Stimulated activated CD8-positive, alpha-beta memory T cell treated with anti-CD3 and anti-CD28 coated beads, Interleukin-15, amount 100 ng/mL, for 4 hours (primary cell): ENCODE data around the gene SYS1.

Experiments used
- DNase-seq, 2 donors: peaks; one replicate each; pipeline ENCODE4 v3.0.0-alpha.2; 2020; ENCODE audit warnings: low read depth in 2 of 2

The SYS1 gene

DNA sequence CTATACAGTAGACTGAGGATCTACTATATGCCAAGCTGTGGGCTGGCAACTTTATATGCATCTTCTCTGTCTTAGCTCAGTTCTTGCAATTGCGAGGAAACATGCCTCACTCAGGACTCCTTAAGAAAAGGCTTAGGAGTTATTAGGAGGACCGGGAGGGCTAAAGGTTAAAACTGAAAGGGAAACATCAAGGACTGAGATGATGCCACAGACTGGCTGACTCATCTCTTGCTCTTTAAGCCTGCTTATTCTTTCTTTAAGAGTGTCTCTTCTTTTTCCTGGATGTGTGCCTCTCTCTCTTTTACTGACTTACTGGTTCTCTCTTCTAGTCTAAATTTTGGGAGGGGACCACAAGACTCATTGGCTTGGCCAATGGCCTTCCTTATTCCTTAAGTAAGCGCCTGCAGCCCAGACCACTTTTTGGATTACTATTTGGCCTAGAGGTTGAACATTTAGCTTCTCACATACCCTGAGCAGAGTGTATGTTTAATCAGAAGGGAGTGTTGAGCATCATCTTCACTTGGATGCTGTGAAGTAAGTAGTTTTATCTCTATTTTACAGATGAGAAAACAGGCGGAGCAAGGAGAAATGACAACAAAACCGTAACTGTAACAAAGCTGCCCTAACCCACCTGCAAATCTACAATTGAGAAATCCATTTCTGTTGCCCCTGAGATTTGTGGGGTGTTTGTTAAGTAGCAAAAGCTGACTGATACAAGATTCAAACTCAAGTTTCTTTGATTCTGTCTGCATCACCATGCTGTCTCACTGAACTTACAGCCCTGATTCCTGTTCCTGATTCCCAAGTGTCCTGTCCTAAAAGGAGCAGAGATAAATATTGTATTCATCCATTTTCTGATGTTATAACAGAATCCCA is 7.5 kb upstream of the SYS1 start:
- DNase-seq, result no peak

DNA sequence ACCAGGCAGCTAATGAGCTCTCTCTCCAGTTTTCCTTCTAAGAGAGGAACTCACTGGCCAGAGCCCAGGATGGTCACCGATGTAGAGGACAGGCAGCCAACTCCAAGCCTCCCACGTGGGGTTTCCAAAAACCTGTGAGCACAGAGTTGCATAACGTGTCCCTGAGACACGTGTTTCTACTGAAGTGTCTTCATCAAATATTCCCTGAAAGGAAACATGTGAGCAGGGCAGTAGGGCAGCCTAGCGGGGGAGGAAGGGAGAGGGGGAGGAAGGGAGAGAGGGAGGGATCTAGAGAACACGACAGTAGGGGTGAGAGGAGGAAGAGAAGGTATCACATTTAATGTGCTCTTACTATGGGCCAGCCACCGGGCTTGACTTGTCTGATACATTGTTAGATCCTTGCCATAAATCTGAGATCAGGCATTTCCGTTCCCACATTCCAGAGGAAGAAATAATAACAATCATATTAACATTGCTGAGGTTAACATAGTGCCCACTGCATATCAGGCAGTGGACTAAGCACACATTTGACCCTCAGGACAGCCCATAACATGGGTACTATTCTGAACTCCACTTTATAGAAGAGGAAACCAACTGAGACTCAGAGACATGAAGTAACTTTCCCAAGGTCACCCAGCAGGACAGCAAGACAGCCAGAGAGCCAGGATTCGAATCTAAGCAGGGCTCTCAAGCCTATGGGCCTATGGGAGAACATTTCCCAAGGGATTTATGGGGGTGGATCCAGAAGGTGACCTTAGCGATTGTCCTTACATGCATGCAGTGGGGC is 4.5 kb upstream of the SYS1 start:
- no peak for DNase-seq

DNA sequence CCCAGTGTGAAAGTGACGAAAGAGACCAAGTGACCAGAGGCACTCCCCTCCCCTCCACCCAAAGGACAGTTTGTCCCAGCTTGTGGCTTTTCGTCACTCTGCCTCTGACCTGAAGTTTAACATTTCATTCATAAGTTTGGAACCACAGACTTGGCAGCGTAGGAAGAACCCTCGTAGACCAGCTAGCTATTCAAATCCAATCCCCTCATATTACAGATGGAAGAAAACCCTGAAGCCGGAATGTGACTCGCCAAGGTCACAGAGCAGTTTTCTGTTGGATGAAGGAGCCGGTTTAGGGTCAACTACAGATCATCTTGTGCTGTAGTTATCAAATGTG is 3.9 kb upstream of the SYS1 start:
- DNase-seq, result no peak

DNA sequence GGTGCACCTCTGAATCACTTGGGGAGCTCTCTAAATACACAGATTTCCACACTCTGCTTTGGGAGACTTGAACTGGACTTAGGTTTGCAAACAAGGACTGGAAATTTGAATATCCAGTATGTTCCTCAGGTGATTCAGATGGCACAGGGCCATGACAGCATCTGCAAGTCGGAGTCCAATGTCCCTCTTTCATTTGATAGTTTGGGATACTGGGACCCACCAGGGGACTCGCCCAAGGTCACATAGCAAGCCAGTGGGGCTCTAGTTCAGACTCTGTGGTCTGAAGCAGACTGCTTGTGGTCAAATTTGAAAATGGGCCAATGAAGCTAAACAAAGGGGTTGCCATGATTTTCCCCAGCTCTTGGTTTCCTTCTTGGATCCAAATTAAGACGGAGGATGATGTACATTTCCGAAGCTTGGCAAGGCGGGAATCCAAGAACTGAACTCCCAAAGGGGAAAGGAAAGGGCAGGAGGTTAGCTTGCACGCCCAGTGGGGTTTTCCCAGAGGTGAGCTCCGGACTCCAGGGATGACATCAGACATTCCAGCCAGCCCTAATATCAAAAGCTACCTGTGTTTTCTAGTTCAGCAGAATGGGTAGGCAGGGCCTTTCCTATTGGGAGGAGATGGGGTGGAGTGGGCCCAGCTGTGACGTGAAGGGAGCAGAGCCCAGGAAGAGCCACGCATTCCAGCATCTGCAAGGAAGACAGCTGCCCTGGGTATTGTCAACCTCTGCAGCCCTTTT is 3.4 kb upstream of the SYS1 start:
- no peak for DNase-seq

DNA sequence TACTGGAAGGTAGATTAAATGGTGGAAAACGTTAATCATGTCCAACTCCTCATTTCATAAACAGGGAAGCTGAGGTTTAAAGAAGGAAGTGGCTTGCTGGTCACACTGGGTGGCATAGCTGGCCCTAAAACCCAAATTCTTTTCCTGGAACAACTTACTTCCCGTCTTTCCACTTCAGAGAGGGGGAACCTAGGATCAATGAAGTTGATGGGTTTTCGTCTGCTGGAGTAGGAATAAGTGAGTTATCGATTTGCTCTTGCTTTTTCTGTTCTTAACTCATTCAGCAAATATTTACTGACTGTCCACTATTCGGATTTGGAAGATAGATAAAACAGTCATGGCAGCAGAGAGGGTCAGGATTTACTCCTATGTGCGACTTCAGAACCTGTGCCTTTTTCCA is 1.2 kb upstream of the SYS1 start:
- no peak for DNase-seq

DNA sequence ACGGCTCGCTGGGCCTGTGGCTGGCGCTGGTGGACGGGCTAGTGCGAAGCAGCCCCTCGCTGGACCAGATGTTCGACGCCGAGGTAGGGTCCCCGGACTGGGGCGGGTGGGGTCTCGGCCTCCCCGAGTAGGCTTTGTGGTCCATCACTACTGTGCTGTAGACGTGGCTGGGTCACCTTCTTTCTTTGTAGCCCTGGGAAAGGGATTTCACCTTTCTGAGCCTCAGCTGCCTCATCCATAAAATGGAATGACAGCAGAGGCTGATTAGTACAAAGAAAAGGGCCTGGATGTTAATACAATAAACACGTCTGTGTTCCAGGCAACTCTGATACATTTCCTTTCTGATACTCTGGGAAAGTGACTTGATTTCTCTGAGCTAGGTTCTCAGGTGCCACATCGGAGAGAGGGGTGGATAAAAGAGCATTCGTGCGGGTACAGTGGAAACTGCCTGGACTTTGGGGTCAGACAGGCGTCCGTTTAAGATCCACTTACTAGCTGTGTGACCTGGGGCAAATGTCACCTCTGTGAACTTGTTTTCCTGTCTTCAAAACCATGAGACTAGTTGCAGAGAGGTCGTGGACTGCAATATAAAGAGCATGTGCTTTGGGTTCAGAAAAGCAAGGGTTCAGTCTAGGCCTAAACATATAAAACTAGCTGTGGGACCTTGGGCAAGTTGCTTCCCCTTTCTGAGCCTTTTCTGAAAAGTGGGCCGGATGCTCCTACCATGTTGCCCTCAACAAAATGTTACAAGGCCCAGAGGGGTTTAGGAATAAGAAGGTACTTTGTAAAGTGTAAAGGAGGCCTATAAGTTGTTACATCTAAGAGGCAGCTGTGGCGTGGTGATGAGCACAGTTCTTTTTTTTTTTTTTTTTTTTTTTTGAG is 896 bp downstream of the SYS1 start:
- no peak for DNase-seq

DNA sequence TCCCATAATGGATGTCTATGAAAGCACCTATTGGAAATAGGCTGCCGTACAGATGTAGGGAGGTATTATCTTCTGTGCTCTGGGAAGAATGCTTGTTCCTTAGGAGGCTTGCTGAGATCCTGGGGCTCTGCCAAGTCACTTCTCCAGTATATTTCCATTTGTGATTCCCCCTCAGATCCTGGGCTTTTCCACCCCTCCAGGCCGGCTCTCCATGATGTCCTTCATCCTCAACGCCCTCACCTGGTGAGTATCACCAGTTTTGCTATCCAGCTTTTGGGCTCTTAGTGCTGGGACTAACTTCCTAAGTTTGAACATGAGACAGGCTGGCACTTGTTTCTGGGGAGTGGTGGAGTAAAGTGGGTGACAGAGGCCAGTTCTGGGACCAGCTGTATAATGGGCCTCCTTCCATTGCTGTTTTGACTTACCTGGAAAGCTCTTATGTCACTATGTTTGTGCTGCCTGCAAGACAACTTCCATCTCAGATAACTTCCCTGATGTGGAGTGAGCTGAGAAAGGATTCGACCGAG is 2.6 kb downstream of the SYS1 start:
- DNase-seq, result no peak

DNA sequence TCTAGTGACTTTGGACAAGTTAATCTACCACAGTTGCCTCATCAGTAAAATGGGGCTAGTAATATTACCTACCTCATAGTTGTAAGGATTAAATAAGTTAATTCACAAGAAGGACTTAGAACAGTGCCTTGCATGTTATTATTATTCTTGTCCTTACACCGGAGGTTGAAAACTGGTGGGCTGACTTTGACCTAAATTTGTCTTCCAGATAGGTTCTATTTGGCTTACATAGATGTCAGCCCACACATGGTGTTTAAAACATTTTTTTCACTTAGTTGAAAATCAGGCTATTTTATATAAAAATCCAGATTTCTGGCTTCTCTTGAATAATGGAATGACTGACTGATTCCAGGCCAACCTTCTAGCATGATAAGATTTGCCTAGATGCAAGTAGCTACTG is 3.2 kb downstream of the SYS1 start:
- no peak for DNase-seq

DNA sequence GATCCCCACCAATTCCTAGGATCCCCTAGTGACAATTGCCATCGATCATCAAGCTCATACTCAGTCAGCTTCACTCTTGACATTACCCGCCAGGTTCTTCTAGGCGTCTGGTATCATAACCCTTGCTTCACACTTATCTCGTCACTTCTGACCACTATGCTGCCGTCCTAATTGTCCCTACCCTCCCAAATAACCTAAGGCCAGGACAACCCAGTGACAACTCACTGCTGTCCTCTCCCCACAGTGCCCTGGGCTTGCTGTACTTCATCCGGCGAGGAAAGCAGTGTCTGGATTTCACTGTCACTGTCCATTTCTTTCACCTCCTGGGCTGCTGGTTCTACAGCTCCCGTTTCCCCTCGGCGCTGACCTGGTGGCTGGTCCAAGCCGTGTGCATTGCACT is 3.7 kb downstream of the SYS1 start:
- no peak for DNase-seq

DNA sequence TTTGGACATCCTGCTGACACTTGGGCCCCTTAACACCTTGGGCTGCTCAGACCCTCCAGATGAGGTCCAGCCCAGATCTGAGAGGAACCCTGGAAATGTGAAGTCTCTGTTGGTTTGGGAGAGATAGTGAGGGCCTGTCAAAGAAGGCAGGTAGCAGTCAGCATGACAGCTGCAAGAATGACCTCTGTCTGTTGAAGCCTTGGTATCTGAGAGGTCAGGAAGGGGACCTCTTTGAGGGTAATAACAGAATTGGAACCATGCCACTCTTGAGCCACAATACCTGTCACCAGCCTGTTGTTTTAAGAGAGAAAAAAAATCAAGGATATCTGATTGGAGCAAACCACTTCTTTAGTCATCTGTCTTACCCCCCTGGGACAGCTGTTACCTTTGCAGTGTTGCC is 4.2 kb downstream of the SYS1 start:
- DNase-seq, result no peak

DNA sequence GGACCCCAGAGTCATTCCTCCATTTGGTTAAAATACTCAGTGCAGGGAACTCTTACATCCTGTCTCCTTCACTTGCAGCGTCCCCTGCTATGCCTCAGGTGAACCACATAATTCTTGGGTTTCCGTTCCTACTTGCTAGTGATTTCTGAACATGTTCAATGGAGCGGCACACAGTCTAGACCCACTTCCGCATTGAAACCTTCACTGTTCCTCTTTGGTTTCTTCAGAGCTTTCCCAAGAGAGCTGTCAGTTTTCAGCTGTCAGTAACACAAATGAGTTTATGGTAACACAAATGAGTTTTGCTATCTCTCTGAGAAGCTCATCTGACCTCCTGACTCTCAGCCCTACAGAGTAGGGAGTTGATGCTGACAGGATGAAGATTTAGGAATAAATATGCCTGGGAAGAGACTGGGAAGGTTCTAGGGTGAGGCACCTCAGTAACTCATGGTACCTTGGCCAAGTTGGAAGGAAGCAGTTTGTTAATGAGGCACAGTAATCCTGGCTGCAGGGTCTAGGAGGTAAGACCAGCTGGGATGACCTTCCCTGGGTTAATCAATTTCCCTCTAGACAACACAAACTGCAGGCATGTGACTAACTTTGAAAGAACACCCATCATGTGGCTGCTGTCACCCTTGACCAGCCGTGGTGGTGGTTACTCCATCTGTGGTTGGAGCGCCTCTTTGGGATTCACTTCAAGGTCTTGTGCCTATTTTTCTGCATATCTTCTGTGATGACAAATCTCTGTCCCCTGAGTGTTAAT is 5.4 kb downstream of the SYS1 start:
- no peak for DNase-seq

DNA sequence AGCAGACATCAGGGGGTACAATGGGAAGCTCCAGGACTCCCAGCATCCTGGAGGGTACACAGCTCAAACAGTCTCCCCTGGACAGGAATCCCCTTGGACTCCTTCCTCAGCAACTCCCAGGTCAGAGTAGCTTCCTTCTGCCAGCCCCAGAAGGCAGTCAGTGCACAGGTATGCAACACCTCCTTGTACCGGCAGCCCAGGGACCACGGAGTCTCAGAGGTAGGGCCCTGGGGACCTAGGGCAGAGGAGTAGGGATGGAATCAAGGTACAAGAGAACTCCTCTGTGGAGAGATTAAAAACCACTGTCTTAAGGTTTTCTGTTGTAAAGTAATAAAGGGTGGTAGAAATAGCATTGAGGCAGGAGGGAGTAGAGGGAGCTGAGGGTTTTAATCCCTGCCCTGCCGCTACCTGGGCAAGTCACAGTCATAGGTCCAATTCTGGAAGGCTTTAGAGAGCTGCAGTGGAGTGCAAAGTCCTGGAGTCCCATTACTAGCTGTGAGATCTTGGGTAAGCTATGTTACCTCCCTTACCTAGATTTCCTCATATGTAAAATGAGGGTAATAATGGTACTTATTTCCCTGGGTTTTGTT is 7.7 kb downstream of the SYS1 start:
- no peak for DNase-seq

DNA sequence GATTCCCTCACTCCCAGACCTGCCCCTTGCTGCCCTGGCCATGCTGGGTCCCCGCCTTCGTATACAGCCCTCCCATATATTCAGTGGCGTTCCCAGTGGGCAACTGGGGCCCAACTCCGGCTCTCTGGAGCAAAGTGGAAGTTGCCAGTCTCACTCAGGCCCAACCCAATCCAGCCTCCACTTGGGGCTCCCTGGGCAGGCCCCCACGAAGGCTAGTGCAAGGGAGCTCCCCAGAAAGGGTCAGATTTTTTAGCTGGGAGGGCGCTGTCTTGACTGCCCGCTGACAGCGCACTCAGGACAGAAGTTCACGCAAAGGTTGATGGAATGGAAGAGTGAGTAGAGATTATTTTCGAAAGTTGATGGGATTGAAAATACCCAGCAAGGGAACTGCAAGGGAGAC is 9.3 kb downstream of the SYS1 start:
- DNase-seq, result no peak

DNA sequence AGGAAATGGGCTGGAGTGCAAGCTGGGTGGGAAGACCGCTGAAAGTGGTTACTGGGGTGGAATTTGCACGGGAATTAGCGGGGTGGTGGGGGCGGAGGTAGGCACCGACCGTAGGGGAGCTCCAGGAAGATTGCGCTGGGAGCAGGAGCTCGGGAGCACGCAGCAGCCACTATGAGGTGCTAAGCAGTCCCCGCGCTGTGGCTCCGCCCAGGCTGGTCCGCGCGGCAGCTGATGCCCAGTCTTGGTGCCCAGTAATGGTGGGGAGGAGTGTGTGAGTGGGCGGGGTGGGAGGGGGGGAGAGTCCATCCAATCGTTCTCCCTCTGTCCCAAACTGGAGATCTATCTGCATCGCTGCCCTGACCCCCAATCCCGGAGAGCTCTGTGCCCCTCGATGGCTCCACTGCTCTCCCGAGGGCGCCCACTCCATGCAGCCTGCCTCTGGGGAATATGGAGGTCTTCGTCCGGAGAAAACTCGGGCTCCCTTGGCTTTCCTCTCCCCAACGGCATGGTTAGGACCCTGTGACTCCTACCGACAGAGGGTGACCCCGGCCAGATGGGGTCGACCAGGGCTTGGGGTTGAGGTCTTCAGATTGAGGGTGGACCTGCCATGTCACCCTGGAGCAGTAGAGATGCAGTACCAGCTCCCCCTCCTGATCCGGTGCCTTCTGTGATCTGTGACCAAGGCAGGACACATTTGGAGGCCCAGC is 9.8 kb downstream of the SYS1 start:
- DNase-seq, result no peak

DNA sequence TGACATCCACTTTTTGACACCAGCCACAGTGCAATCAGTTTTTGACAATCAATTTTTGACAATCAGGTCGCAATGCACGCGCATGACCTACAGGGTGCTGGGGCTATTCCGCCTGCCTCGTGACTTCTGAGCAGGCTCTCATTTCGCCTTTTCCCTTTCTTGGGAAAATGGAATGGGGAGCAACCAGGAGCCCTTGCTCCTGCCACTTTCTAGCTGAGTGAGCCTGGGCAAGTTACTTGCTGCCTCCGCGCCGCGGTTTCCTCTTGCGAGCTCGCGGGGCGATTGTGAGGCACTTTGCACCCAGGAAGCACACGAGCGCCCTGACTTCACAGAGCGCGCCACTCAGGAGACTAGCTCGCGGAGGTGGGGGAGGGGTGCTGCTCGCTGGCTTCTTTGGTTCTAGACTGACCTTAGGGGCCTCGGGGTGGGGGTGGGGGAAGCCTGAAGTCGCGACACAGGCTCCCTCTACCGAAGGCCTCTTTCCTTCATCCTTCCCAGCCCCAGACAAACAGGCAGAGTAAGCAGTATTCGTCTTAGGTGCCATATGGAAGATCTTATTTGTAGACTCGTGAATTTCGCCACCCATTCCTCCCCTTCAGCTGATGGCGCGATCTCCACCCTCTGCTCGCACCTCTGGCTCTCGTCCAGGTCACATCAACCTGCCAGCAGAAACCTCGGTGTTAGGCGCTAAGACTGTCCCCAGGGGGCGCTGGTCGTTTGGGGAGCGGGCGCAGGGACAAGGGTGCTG is 10.6 kb downstream of the SYS1 start:
- peak; percentile 69 to 76 for DNase-seq

DNA sequence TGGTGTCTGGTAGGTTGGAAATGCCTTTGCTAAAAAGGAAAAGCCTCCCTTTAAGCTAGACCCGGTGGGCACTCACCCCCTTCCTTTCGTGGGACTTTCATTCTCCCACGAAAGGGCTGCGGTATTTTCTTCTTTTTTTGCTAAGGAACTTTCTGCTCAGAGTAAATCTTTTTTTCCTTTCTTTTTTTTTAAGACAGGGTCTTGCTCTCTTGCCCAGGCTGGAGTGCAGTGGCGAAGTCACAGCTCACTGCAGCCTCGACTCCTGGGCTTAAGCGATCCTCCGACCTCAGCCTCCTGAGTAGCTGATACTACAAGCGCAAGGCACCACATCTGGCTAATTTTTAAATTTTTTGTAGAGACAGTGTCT is 11.1 kb downstream of the SYS1 start:
- no peak for DNase-seq

DNA sequence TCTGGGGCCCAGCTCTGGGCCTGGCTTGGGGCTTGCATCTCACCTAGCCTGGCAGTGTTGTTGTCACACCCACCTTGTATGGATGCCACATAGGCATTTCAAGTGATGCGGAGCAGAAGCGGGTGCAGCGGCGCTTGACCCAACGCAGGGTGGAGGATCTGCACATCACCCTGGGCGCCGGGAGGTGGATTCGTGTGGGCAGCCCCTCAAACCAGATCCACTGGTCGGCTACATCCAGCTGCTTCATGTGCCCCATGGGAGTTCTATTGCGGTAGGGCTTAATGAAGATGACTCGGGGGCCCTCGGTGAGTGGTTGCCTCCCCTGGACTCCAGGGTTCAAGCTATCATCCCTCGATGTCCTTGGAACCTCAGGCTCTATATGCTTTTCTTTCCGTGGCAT is 12.0 kb downstream of the SYS1 start:
- DNase-seq, result no peak

DNA sequence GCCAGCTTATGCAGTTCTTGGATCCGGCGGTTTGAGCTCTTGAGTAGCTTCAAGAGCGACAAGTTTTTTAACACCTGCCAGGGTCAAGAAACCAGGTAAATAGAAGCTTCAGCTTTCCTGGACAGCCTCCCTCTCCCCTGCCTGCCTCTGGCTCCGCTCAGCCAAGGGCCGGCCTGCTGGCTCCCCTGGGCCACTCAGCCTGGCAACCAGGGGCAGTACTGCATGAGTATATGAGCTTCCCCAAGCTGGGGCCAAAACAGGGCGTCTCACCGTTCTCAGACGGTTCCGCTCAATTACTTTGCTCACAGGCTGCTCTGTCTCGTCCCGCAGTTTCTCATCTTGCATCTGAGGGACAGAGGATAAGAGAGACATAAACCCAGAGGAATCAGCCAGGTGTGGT is 14.3 kb downstream of the SYS1 start:
- no peak for DNase-seq

DNA sequence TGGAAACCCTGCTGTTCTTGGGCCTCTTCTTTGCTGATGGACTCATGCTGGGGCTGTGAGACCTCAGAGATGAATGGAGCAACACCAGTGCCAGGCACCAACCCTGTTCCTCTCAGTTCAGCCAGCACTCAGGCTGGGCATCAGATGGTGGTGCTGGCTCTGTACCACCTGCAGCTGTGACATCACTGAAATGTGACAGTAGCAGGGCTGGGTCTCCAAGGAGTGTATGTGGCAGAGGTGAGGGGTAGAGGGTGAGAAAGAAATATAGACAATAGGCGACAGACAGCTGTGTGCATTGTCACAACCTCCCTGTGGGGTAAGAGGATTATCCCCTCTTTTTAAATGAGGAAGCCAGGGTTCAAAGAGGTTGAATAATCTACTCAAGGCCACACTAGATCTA is 15.2 kb downstream of the SYS1 start, which contains the start of gene TP53TG5:
Gene TP53TG5, minus strand, starts transcription at position 135 of the 400 bp plus-strand sequence. Its CDS starts 89 bp downstream, at position 46.
- no peak for DNase-seq
